Heart right ventricle (tissue), 16 donors: ENCODE measurements around the gene EGFR. TPM values are rescaled to one million over a fixed set of nuclear protein-coding genes. Genes with fewer than 3 reads are reported as not detected.

Experiments used
- ATAC-seq, 8 donors: fragments of 200-7000 bp; cut with Tn5 transposase; one replicate each; pipeline ENCODE4 v1.9.1; 2020; ENCODE audit warnings: mild to moderate bottlenecking in 8 of 8, moderate library complexity in 8 of 8, moderate number of reproducible peaks in 1 of 8
- DNase-seq, 2 donors: peaks; one replicate each; pipeline ENCODE4 v3.0.0-alpha.2; 2020
- H3K27ac ChIP-seq, 10 donors: fragments of 200-600 bp; sonication (generic) in 2 of 10; one replicate each; pipeline versions ENCODE4 v1.5.0 to v1.8.0; 2020 to 2022; ENCODE audit warnings: mild to moderate bottlenecking in 3 of 10
- H3K27me3 ChIP-seq, 7 donors: fragments of 200-600 bp; one replicate each; pipeline ENCODE4 v1.8.0; 2021 to 2022; ENCODE audit warnings: mild to moderate bottlenecking in 2 of 7
- H3K36me3 ChIP-seq, 9 donors: fragments of 200-600 bp; sonication (generic) in 1 of 9; one replicate each; pipeline versions ENCODE4 v1.5.0 to v1.8.0; 2020 to 2022; ENCODE audit warnings: mild to moderate bottlenecking in 2 of 9
- H3K4me1 ChIP-seq, 9 donors: fragments of 200-600 bp; sonication (generic) in 1 of 9; one replicate each; pipeline versions ENCODE4 v1.5.0 to v1.8.0; 2020 to 2022; ENCODE audit warnings: mild to moderate bottlenecking in 4 of 9
- H3K4me3 ChIP-seq, 10 donors: fragments of 200-600 bp; sonication (generic) in 2 of 10; one replicate each; pipeline versions ENCODE4 v1.5.0 to v1.8.0; 2020 to 2022; ENCODE audit warnings: mild to moderate bottlenecking in 7 of 10, moderate library complexity in 2 of 10
- H3K9me3 ChIP-seq, 11 donors: fragments of 200-600 bp in 10 of 11; sonication (generic) in 2 of 11; one replicate each; pipeline versions ENCODE4 v1.5.0 to v1.8.0; 2013 to 2022; ENCODE audit warnings: mild to moderate bottlenecking in 2 of 11, control low read depth in 1 of 11, moderate library complexity in 1 of 11
- CTCF ChIP-seq, 9 donors: fragments of 200-600 bp; sonication (generic) in 2 of 9; IDR thresholded peaks; one replicate each; pipeline versions ENCODE4 v1.5.0 to v1.8.0; 2021 to 2022; ENCODE audit warnings: antibody characterized with exemption in 9 of 9, mild to moderate bottlenecking in 5 of 9, moderate library complexity in 1 of 9
- WGBS, 2 donors: extraction: QIAGEN DNeasy Blood & Tissue Kit; methylation state at CpG; one replicate each; pipeline ENCODE4 v1.1.7; 2013; ENCODE audit warnings: inconsistent platforms in 1 of 2; 5-methylcytosine and 5-hydroxymethylcytosine counted together
- intact Hi-C, 10 donors: fragments of 100-400 bp; cut with DNase I; formaldehyde crosslinking; loops; one replicate each; pipeline versions ENCODE4 v1.11.1 to v1.14.2; 2022
- polyA plus RNA-seq, 2 donors: library from polyadenylated mRNA; stranded (reverse); fragments of 200-250 nt; gene quantifications; one replicate each; pipeline ENCODE4 v1.2.3, GENCODE V29; 2013
- total RNA-seq, 10 donors: library from RNA; stranded (reverse); fragmentation: NEBNext Ultra II Directional in 3 of 10; extraction: Animal tissue kit (Norgen Biotek cat#: 25700) in 3 of 10; gene quantifications; one replicate each; pipeline versions ENCODE4 v1.2.1 to v1.2.4, GENCODE V29; 2021 to 2023
- donor health status: Arrhythmogenic right ventricular cardiomyopathy.
- donor health status: ischemic (EF 13 %, LVEDD 7.1; RV severe dilation, severe dysfunction).
- donor health status: healthy with polysubstance abuse.
- donor health status: DM: no; HTN: yes; CAD: no.
- donor health status: DM: no; HTN: no; CAD: no.
- donor health status: ischemic (EF 25% LVEDD 6.9; RV normal size, moderate dysfunction).
- donor health status: ischemic (EF 25% LVEDD 5.7; RV mildly dilated, moderate dysfunction).
- donor health status: healthy.
- donor health status: DM: yes; HTN: yes; CAD: no.
- donor health status: Ischemic cardiomyopathy.
- donor health status: ischemic (EF 35%, LVEDD 5.7; RV mildly dilated, moderate dysfunction).
- donor health status: nonischemic (EF 11% LVEDD 7.7; RV severe dilation, severe dysfunction).
- donor health status: DM: yes; HTN: yes; CAD: no.
- donor health status: PGD.
- donor health status: ischemic (EF 29% LVEDD 5.4; RV normal size, mild dysfunction).
- donor health status: nonischemic (EF 23%, LVEDD 6.1; RV moderate dilation, normal function).

EGFR gene
- total and polyA plus RNA-seq, 12 donors, result 1.9 to 13.5 (median 7.6) TPM

GRCh38 chr7:55148571-55148970, 129.8 kb downstream of the EGFR start:
- Histone ChIP-seq H3K27ac (no peak overlapping the region), H3K4me3 (no peak overlapping the region), H3K27me3 (peaks cover 0 to 5% (median 0%) of the 10 kb centered on the region in 7 donors), H3K36me3 (peaks cover 0 to 87% (median 0%) of the 10 kb centered on the region in 9 donors), H3K9me3 (peaks cover 0 to 3% (median 0%) of the 10 kb centered on the region in 11 donors), H3K4me1 (peaks cover 0 to 4% (median 0%) of the 10 kb centered on the region in 9 donors)
- ATAC-seq (no peak), DNase-seq (no peak)
- intact Hi-C loops, result no loop called here
- 81 to 83% methylated on average over 3 of the region's 3 CpGs for WGBS, 2 donors
- no peak for TF ChIP-seq CTCF (IDR thresholded peaks at IDR 0.05)

- intact Hi-C loops, result no loop called here
- WGBS, 2 donors, result 91 to 93% methylated on average over 1 of the region's 1 CpG
- peaks cover 0 to 87% (median 4%) of the 10 kb centered on the region in 9 donors for H3K36me3 ChIP-seq
Observed at GRCh38 chr7:55149001-55149400, 130.2 kb downstream of the EGFR start.

GRCh38 chr7:55150166-55150565, 131.3 kb downstream of the EGFR start:
- no peaks in the 10 kb centered on the region for H3K27me3 ChIP-seq
- intact Hi-C loops, result no loop called here
- H3K27ac ChIP-seq, result no peak overlapping the region
- WGBS, 2 donors, result 93 to 95% methylated on average over 13 of the region's 13 CpGs
- H3K36me3 ChIP-seq, result peaks cover 0 to 87% (median 8%) of the 10 kb centered on the region in 9 donors
- H3K4me1 ChIP-seq, result peaks cover 0 to 4% (median 0%) of the 10 kb centered on the region in 9 donors
- ATAC-seq (no peak), DNase-seq (no peak)
- no peak overlapping the region for H3K4me3 ChIP-seq
- no peak for TF ChIP-seq CTCF (IDR thresholded peaks at IDR 0.05)
- H3K9me3 ChIP-seq, result peaks cover 0 to 3% (median 0%) of the 10 kb centered on the region in 11 donors

More at GRCh38 chr7:55149001-55149400, 130.2 kb downstream of the EGFR start:
- H3K9me3 ChIP-seq, result peaks cover 0 to 3% (median 0%) of the 10 kb centered on the region in 11 donors
- DNase-seq, result no peak
- peaks cover 0 to 4% (median 0%) of the 10 kb centered on the region in 9 donors for H3K4me1 ChIP-seq
- no peak overlapping the region for H3K27ac ChIP-seq
- ATAC-seq, result no peak
- H3K27me3 ChIP-seq, result peaks cover 0 to 5% (median 0%) of the 10 kb centered on the region in 7 donors
- no peak for TF ChIP-seq CTCF (IDR thresholded peaks at IDR 0.05)
- H3K4me3 ChIP-seq, result no peak overlapping the region

- peaks cover 0 to 3% (median 0%) of the 10 kb centered on the region in 11 donors for H3K9me3 ChIP-seq
- peaks cover 0 to 4% (median 0%) of the 10 kb centered on the region in 9 donors for H3K4me1 ChIP-seq
- no peak overlapping the region for H3K27ac ChIP-seq
- H3K4me3 ChIP-seq, result no peak overlapping the region
- intact Hi-C loops, result no loop called here
- ATAC-seq (peak in 5 of 8 donors; percentile 44 to 88 (median 67)), DNase-seq (no peak)
- peaks cover 0 to 87% (median 8%) of the 10 kb centered on the region in 9 donors for H3K36me3 ChIP-seq
- no peaks in the 10 kb centered on the region for H3K27me3 ChIP-seq
- 81 to 84% methylated on average over 8 of the region's 8 CpGs for WGBS, 2 donors
- no peak for TF ChIP-seq CTCF (IDR thresholded peaks at IDR 0.05)
Observed at GRCh38 chr7:55150709-55151451, 132.1 kb downstream of the EGFR start.
